ENCODE data around the gene GNLY. TPM values are rescaled to one million over a fixed set of nuclear protein-coding genes. Genes with fewer than 3 reads are reported as not detected.

Gene GNLY
- total RNA-seq, 4 donors from 2014 or later: 0.63 to 4.2 (median 0.98) TPM; not detected in 1

- Histone ChIP-seq H3K27me3 (no peaks in the 10 kb centered on the region), H3K9me3 (no peaks in the 10 kb centered on the region), H3K27ac (peak overlapping the region in 2 of 4 donors; percentile 1 to 10), H3K4me3 (no peak overlapping the region), H3K36me3 (no peaks in the 10 kb centered on the region), H3K4me1 (peaks cover 0 to 35% (median 16%) of the 10 kb centered on the region in 4 donors)
- DNase-seq (ENCODE audit: low spot score in 2 of 2): no peak
- 72 to 84% methylated on average over 4 of the region's 4 CpGs for WGBS, 2 donors
- TF ChIP-seq CTCF (IDR thresholded peaks at IDR 0.05) (no peak), EP300 (IDR thresholded peaks at IDR 0.05) (no peak), POLR2A (IDR thresholded peaks at IDR 0.05) (no peak)
Observed at GRCh38 chr2:85702800-85703199, 8.6 kb downstream of the GNLY start.

DNA sequence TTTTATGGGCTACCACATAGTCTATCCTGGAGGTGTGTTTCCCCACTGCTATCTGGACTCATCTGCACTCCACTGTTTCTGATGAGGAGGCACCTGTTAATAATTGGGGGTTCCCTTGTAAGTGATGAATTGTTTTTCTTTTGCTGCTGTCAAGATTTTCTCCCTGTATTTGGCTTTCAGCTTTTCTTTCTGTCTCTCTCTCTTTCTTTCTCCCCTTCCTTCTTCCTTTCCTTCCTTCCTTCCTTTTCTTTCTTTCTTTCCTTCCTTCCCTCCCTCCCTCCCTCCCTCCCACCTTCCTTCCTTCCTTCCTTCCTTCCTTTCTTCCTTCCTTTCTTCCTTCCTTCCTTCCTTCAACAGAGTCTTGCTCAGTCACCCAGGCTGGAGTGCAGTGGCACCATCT lies 9.2 kb downstream of the GNLY start:
- DNase-seq (ENCODE audit: low spot score in 2 of 2): no peak
- Histone ChIP-seq H3K36me3 (no peaks in the 10 kb centered on the region), H3K9me3 (no peaks in the 10 kb centered on the region), H3K27ac (peak overlapping the region in 2 of 4 donors; percentile 8 to 10), H3K27me3 (no peaks in the 10 kb centered on the region), H3K4me1 (peaks cover 0 to 40% (median 16%) of the 10 kb centered on the region in 4 donors), H3K4me3 (no peak overlapping the region)
- no peak for TF ChIP-seq EP300 (IDR thresholded peaks at IDR 0.05)
- no peak for TF ChIP-seq POLR2A (IDR thresholded peaks at IDR 0.05)
- TF ChIP-seq CTCF (IDR thresholded peaks at IDR 0.05): no peak

DNA sequence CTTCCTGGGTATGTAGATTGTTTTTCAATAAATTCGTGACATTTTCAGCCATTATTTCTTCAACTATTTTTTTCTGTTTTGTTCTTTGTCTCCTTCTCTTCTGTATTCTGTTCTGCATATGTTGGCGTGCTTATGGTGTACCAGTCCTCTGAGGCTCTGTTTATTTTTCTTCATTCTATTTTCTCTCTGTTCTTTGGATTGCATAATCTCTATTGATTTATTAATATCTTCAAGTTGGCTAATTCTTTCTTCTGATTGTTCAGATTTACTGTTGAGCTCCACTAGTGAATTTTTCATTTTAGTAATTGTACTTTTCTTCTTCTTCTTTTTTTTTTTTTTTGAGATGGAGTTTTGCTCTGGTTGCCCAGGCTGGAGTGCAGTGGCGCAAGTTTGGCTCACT lies 9.9 kb downstream of the GNLY start:
- H3K27me3 ChIP-seq: no peaks in the 10 kb centered on the region
- TF ChIP-seq EP300 (IDR thresholded peaks at IDR 0.05): no peak
- no peak for TF ChIP-seq CTCF (IDR thresholded peaks at IDR 0.05)
- no peak for TF ChIP-seq POLR2A (IDR thresholded peaks at IDR 0.05)
- H3K9me3 ChIP-seq: no peaks in the 10 kb centered on the region
- no peak for DNase-seq (ENCODE audit: low spot score in 2 of 2)
- WGBS, 2 donors: 65 to 72% methylated on average over 3 of the region's 3 CpGs
- H3K27ac ChIP-seq: peak overlapping the region in 1 of 4 donors; percentile 89
- H3K4me1 ChIP-seq: peaks cover 0 to 47% (median 18%) of the 10 kb centered on the region in 4 donors
- H3K4me3 ChIP-seq: no peak overlapping the region
- H3K36me3 ChIP-seq: no peaks in the 10 kb centered on the region

DNA sequence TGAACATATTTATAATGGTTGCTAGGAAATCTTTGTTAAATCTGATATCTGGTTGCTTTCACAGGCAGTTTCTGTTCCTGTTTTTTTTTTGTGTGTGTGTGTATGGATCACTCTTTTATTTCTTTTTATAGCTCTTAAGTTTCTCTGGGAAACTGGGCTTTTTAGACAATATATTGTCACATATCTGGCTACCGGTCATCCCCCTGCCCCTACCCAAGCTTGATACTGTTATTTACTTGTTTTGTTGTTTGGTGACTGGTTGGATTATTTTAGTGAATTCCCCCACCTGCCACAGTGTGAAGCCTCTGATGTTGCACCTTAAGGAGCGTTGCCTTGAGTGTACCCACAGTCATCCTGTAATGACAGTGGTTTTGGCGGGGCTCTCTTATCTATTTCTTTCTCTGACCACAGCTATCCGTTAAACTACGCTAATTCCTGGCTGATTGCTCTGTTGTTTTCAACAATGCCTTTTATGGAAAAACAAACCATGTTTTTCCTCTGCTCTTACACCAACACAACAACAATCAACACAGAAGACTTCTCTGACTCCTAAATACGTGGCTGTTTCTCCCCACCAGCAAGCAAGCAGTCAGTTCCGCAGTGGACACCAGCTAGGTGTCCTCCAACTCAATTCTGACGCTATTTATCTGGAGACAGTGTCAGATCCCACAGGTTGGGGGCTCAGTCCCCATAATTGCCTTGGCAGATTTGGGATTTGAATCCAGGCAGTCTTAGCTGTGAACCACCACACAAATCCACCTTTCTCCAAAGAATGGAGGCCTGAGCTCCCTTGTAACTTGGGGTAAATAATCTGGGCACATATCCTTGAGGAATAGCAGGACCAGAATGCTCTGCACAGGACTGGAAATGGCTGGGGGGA lies 10.9 kb downstream of the GNLY start:
- TF ChIP-seq CTCF (IDR thresholded peaks at IDR 0.05) (no peak), POLR2A (IDR thresholded peaks at IDR 0.05) (no peak), EP300 (IDR thresholded peaks at IDR 0.05) (no peak)
- H3K4me3 ChIP-seq: no peak overlapping the region
- 75 to 81% methylated on average over 8 of the region's 8 CpGs for WGBS, 2 donors
- H3K27ac ChIP-seq: peak overlapping the region in 3 of 4 donors; percentile 67 to 89 (median 84)
- peaks cover 0 to 57% (median 18%) of the 10 kb centered on the region in 4 donors for H3K4me1 ChIP-seq
- H3K36me3 ChIP-seq: no peaks in the 10 kb centered on the region
- DNase-seq (ENCODE audit: low spot score in 2 of 2): no peak
- H3K27me3 ChIP-seq: no peaks in the 10 kb centered on the region
- H3K9me3 ChIP-seq: no peaks in the 10 kb centered on the region

GRCh38 chr2:85705680-85706039 lies 11.5 kb downstream of the GNLY start:
- Histone ChIP-seq H3K27ac (peak overlapping the region; percentile 53 to 89 (median 74)), H3K36me3 (no peaks in the 10 kb centered on the region), H3K9me3 (no peaks in the 10 kb centered on the region), H3K27me3 (no peaks in the 10 kb centered on the region), H3K4me1 (peaks cover 0 to 64% (median 21%) of the 10 kb centered on the region in 4 donors), H3K4me3 (no peak overlapping the region)
- WGBS, 2 donors: 64 to 75% methylated on average over 2 of the region's 2 CpGs
- TF ChIP-seq CTCF (IDR thresholded peaks at IDR 0.05) (no peak), POLR2A (IDR thresholded peaks at IDR 0.05) (peak in 1 of 2 donors; percentile 24), EP300 (IDR thresholded peaks at IDR 0.05) (peak; percentile 97 to 99)
- DNase-seq (ENCODE audit: low spot score in 2 of 2): peak in 1 of 2 donors; percentile 86
